ENCODE results near the gene BAG1.

DNA sequence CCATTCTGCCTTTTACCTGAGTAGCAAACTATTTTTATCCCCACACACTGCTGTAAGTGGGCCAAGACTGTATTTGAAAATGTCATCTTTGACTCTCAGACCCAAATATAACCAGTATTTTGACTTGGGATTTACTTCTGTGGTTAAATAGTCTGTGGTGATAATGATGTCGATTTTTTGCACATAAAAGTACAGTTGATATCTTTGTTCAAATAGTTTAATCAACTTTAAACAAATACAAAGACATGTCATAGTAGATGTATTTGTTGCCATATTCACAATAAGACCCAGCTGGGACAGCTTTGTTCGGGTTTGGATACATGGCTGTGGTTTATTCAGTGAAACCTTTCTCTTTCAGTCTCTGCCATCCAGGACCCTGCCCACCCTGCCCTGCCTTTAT is 46.2 kb upstream of the BAG1 start:
- TF ChIP-seq POLR2A (IDR thresholded peaks at IDR 0.05; ENCODE audit: low read depth, low read length) = no peak
- TF ChIP-seq TAF1 (IDR thresholded peaks at IDR 0.05; ENCODE audit: borderline replicate concordance, low read depth, low read length) = no peak
- no peak for TF ChIP-seq POLR2AphosphoS5 (IDR thresholded peaks at IDR 0.05; ENCODE audit: low read depth, low read length)

Data from GM12892 (cell line).